Muscle of leg (tissue), 11 donors: ENCODE measurements around the gene COL21A1. TPM values are rescaled to one million over a fixed set of nuclear protein-coding genes. Genes with fewer than 3 reads are reported as not detected.

Source experiments
- DNase-seq: peaks from one replicate; pipeline ENCODE4 v3.0.0; 2013
- H3K27ac ChIP-seq: one replicate; pipeline ENCODE4 v1.5.1; 2013; ENCODE audit warnings: mild to moderate bottlenecking, low read length, control low read depth
- H3K27me3 ChIP-seq: one replicate; pipeline ENCODE4 v1.6.1; 2013; ENCODE audit warnings: low read length; ENCODE audit not compliant: control insufficient read depth, insufficient read depth
- H3K36me3 ChIP-seq: one replicate; pipeline ENCODE4 v1.6.1; 2013; ENCODE audit warnings: low read length; ENCODE audit not compliant: control insufficient read depth, insufficient read depth
- H3K4me1 ChIP-seq: one replicate; pipeline ENCODE4 v1.6.1; 2013; ENCODE audit warnings: low read length; ENCODE audit not compliant: control insufficient read depth, insufficient read depth
- H3K4me3 ChIP-seq: one replicate; pipeline ENCODE4 v1.5.1; 2013; ENCODE audit warnings: low read length, control low read depth
- H3K9me3 ChIP-seq: replicated peaks from 2 replicates; pipeline ENCODE4 v1.6.1; 2013; ENCODE audit warnings: low read depth, low read length; ENCODE audit not compliant: control insufficient read depth
- WGBS: methylation state at CpG from one replicate; pipeline ENCODE4 v1.1.5; 2013; ENCODE audit warnings: missing lambda C conversion rate; ENCODE audit not compliant: insufficient coverage; 5-methylcytosine and 5-hydroxymethylcytosine counted together
- polyA plus RNA-seq, 8 donors: library from polyadenylated mRNA; unstranded; fragments of 120-200 nt; gene quantifications; one replicate each; pipeline versions ENCODE4 v1.2.1 to v1.2.3, GENCODE V29; 2013; ENCODE audit warnings: inconsistent platforms in 1 of 8, low replicate concordance in 1 of 8; ENCODE audit not compliant: insufficient read length in 8 of 8, insufficient read depth in 1 of 8
- total RNA-seq: library from RNA; stranded (reverse); fragments of 120-200 nt; gene quantifications from one replicate; pipeline ENCODE4 v1.2.4, GENCODE V29; 2013

Gene COL21A1
- total and polyA plus RNA-seq, 9 donors: 86.6 to 195 (median 115) TPM

DNA sequence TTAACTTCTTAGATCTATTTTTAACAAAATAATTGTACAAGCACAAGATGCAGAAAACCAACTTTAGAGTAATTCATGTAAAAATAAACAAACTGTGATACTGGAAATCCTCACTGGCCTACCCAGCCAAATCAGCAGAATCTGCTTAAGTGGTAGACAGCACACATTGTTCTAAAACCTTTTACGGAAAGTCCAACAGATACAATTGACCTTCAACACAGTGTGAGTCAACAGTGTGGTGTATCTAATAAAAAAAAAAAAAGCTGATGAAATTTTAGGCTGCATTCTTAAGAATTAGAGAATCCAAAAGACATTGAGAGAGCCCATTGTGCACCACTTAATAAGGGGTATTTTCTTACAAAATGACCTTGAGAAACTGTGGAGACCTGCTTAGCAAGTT is 174.5 kb downstream of the COL21A1 start:
- no peak overlapping the region for H3K27ac ChIP-seq
- no CpG with 5 or more reads among the region's 1 CpG for WGBS
- no peak for DNase-seq
- peaks cover 3% of the 10 kb centered on the region for H3K36me3 ChIP-seq
- H3K9me3 ChIP-seq: no peaks in the 10 kb centered on the region
- H3K27me3 ChIP-seq: no peaks in the 10 kb centered on the region
- H3K4me1 ChIP-seq: no peaks in the 10 kb centered on the region
- H3K4me3 ChIP-seq: no peak overlapping the region

DNA sequence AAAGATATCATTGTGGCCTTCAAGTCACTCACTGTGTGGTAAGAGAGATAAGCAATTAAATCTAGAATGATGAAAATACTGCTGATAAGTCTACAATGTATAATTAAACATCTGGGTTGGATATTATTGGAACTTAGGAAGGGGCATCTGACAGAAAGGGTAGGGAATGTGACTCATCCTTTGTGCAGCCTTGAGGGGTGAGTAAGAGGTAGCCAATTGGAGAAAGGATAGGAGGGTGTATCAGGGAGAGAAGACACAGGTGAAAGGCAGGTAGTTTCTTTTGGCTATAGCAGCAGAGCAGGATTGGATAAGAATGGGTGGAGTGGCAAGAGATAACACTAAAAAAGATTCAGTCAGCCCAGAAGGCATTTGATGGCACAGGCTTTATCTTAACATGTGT is 182.0 kb downstream of the COL21A1 start:
- no peaks in the 10 kb centered on the region for H3K9me3 ChIP-seq
- no peak overlapping the region for H3K27ac ChIP-seq
- peaks cover 2% of the 10 kb centered on the region for H3K36me3 ChIP-seq
- H3K27me3 ChIP-seq: no peaks in the 10 kb centered on the region
- no peaks in the 10 kb centered on the region for H3K4me1 ChIP-seq
- no peak overlapping the region for H3K4me3 ChIP-seq
- no peak for DNase-seq

DNA sequence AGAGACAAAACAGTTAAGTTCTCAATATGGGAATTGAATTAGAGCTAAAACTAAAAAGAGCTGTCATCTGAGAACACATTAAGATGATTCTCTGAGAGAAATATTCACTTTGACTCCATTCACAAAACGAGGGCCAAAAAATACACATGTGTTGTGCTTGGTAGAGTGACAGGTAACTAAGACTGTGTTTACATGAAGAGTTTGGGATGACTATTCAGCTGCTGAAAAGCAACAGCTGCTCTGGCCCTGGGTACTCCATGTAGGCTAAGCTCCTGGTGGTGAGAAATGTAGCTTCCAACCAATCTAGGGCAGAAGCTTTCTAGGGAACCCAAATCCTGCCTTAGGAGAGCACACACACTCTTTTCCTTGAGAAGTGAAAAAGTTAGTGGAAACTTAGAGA is 184.5 kb downstream of the COL21A1 start:
- peaks cover 2% of the 10 kb centered on the region for H3K36me3 ChIP-seq
- no peaks in the 10 kb centered on the region for H3K4me1 ChIP-seq
- no peaks in the 10 kb centered on the region for H3K27me3 ChIP-seq
- no CpG with 5 or more reads among the region's 1 CpG for WGBS
- H3K4me3 ChIP-seq: no peak overlapping the region
- no peaks in the 10 kb centered on the region for H3K9me3 ChIP-seq
- peak overlapping the region; percentile 43 for H3K27ac ChIP-seq
- DNase-seq: peak; percentile 93

DNA sequence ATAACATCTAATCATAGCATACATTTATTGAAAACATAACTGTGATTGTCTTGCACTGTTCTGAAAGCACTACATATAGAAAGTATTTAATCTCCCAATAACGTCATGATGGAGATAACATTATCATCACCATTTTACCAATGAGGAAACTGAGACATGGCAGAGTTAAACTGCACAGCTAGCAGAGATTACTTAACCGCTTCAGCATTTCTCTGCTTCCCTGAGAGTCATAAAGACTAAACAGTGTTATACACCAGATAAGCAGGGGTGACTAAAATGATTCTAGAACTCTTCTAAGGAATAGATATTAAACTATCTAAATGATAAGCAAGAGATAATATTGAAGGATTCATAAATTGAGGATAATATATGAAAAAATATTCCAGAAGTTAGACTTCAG is 188.7 kb downstream of the COL21A1 start:
- Histone ChIP-seq H3K27me3 (no peaks in the 10 kb centered on the region), H3K36me3 (peaks cover 2% of the 10 kb centered on the region), H3K27ac (no peak overlapping the region), H3K9me3 (no peaks in the 10 kb centered on the region), H3K4me3 (no peak overlapping the region), H3K4me1 (no peaks in the 10 kb centered on the region)
- no peak for DNase-seq
- WGBS: 57% methylated on average over 1 of the region's 2 CpGs

DNA sequence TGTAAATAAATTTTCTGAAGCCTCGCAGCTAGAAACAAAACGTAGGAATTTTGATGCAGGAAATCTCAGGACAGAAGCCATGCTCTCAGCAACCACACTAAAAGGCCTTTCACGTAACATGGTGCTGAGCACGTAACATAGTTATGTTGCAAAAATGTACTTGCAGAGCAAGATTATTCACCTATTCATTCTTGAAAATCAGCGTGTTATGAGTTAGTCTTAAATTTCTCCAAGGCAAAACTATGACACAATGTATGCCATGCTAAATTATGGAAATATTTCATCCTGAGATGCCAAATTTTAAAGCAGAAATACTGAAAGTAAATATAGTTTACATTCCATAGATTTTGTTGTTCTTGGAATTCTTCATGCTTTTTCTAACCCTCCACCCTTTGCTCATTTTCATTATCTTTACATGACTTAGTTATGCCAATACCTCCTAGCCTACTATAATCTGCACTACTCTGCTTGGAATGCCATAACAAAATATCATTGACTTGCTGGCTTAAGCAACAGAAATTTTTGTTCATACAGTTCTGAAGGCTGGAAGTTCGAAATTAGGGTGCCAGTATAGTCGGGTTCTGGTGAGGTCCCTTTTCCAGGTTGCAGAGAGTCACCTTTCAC is 192.2 kb downstream of the COL21A1 start:
- H3K36me3 ChIP-seq: peaks cover 2% of the 10 kb centered on the region
- H3K4me1 ChIP-seq: no peaks in the 10 kb centered on the region
- H3K4me3 ChIP-seq: no peak overlapping the region
- H3K9me3 ChIP-seq: no peaks in the 10 kb centered on the region
- no peak overlapping the region for H3K27ac ChIP-seq
- DNase-seq: no peak
- WGBS: no CpG with 5 or more reads among the region's 7 CpGs
- no peaks in the 10 kb centered on the region for H3K27me3 ChIP-seq

DNA sequence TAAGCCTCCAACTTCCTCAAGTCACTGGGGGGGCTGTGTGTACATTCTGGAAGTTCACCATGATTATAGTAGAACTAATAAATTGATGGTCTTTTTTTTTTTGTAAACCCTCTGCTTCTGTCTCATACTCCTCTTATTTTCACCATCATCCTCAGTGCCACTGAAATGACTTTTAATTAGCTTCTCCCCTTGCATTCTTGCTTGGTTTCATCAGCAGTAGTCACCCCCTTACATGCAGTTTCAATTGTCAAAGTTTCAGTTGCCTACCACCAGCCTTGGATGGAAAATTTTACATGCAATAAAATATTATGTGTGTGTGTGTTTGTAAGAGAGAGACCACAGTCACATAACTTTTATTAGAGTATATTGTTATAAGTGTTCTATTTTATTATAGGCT is 196.2 kb downstream of the COL21A1 start:
- no peak for DNase-seq
- no peaks in the 10 kb centered on the region for H3K9me3 ChIP-seq
- H3K27me3 ChIP-seq: no peaks in the 10 kb centered on the region
- H3K4me1 ChIP-seq: no peaks in the 10 kb centered on the region
- no peak overlapping the region for H3K27ac ChIP-seq
- H3K36me3 ChIP-seq: no peaks in the 10 kb centered on the region
- H3K4me3 ChIP-seq: no peak overlapping the region

DNA sequence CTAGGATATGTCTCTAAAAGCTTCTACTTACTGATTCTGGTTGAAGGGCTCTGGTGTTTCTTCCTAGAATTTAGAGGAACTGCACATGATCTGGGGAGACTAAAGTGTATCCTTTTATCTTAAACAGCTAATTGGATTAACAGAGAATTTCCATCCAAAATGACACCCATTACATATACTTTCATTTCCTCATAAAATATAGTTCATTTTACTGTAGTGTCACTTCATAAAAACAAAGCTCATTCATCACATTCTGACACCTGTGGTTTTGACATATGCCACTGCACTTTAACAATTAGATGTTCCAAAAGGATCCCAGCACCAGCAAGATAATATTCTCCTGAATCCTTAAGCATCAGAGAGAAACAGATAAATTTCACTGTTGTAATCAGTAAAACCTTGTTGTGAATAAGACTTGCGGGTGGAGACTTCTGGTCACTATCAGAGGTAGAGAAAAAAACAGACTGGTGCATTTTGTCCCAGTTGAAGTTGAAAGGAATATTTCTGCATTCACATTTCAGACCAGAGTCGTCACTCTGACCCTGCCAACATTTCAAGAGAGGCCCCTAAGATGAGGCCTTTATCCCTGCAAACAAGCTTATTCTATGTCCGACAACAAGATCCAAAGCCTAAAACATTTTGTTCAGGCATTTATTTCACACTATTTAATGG is 196.7 kb downstream of the COL21A1 start:
- WGBS: no CpG with 5 or more reads among the region's 3 CpGs
- Histone ChIP-seq H3K27me3 (no peaks in the 10 kb centered on the region), H3K9me3 (no peaks in the 10 kb centered on the region), H3K4me1 (no peaks in the 10 kb centered on the region), H3K27ac (peak overlapping the region; percentile 10), H3K36me3 (no peaks in the 10 kb centered on the region), H3K4me3 (no peak overlapping the region)
- no peak for DNase-seq

DNA sequence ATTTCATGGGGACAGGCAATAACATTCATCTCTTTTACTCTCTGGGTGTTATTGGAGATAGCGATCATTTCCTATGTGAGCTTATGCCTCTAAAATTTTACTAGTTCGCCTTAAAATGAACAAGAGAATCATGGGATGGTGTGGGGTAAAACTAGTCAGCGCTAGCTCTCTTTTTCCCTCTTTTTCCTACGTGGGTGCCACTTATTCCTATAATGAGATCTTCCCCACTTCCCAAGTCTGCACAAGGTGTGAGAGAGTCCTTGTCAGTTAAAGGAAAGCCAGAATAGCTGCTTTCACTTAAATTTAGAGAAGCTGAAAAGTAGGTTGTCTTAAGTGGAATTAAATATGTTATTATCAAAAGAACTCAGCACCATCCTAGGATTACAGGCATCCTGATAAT is 198.8 kb downstream of the COL21A1 start:
- no peak for DNase-seq
- no peaks in the 10 kb centered on the region for H3K9me3 ChIP-seq
- no peaks in the 10 kb centered on the region for H3K27me3 ChIP-seq
- H3K4me3 ChIP-seq: no peak overlapping the region
- H3K4me1 ChIP-seq: no peaks in the 10 kb centered on the region
- H3K27ac ChIP-seq: no peak overlapping the region
- no peaks in the 10 kb centered on the region for H3K36me3 ChIP-seq
- no CpG with 5 or more reads among the region's 4 CpGs for whole genome bisulfite sequencing

DNA sequence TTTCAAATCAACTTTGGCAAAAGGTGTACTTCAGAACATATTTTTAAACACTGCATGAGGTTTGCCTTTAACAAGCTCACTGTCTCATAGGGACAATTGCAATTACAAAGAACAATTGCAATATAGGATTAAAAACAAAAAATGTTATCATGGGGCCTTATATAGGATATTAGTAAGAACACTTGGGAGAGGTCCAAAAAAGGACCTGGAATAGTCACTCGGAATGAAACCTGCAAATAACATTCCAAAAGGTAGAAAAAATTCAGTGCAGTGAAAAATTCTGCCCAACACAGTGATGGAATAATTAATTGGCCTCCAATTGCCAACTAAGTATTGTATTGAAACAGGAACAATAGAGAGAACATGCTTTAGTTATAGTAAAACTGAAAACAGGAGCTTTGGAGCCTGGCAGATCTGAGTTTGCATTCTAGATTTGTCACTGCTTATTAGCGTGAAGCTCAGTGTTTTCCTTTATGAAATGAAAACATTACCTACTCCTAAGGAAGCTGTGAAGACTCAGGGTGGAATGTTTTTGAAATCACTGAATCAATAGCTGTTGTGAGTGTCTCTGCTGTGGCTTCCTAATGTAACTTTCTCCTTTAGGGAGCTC is 199.3 kb downstream of the COL21A1 start:
- H3K36me3 ChIP-seq: no peaks in the 10 kb centered on the region
- no peaks in the 10 kb centered on the region for H3K27me3 ChIP-seq
- H3K27ac ChIP-seq: no peak overlapping the region
- DNase-seq: no peak
- no CpG with 5 or more reads among the region's 2 CpGs for WGBS
- H3K4me1 ChIP-seq: no peaks in the 10 kb centered on the region
- H3K9me3 ChIP-seq: no peaks in the 10 kb centered on the region
- H3K4me3 ChIP-seq: no peak overlapping the region

DNA sequence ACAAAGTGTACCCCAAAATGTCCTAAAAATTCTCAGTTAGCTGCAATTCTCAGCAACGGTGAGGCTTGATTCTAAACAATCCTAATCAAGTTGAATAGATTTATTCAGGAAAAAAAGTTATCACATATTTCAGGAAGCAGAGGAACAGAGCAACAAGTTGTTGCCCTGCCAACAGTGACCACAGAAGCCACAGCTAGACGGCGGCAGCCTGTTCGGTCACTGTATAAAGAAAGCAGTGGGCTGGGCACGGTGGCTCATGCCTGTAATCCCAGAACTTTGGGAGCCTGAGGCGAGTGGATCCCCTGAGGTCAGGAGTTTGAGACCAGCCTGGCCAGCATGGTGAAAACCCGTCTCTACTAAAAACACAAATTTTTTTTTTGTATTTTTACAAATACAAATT is 200.8 kb downstream of the COL21A1 start:
- Histone ChIP-seq H3K9me3 (no peaks in the 10 kb centered on the region), H3K27me3 (no peaks in the 10 kb centered on the region), H3K36me3 (no peaks in the 10 kb centered on the region), H3K4me1 (no peaks in the 10 kb centered on the region), H3K27ac (no peak overlapping the region), H3K4me3 (no peak overlapping the region)
- WGBS: 69% methylated on average over 4 of the region's 7 CpGs
- DNase-seq: peak; percentile 50
